Stomach (tissue), 19 donors: ENCODE measurements around the gene POGZ. TPM values are rescaled to one million over a fixed set of nuclear protein-coding genes. Genes with fewer than 3 reads are reported as not detected.

Source experiments
- DNase-seq, 2 donors: peaks; one replicate each; pipeline versions ENCODE4 v3.0.0 to v3.0.0-alpha.2; 2013 to 2019
- H3K27ac ChIP-seq, 5 donors: fragments of 200-600 bp in 4 of 5; sonication (generic) in 4 of 5; one replicate each; pipeline ENCODE4 v1.5.1; 2013 to 2019; ENCODE audit warnings: mild to moderate bottlenecking in 1 of 5, moderate library complexity in 1 of 5
- H3K27me3 ChIP-seq, 3 donors: fragments of 200-600 bp; sonication (generic); one replicate each; pipeline ENCODE4 v1.5.1; 2017 to 2019; ENCODE audit warnings: mixed run types in 1 of 3
- H3K36me3 ChIP-seq, 4 donors: fragments of 200-600 bp; sonication (generic); 1 replicate in 3 of 4; 2 replicates in 1 of 4; pipeline ENCODE4 v1.5.1; 2016 to 2019
- H3K4me1 ChIP-seq, 4 donors: fragments of 200-600 bp; sonication (generic); one replicate each; pipeline ENCODE4 v1.5.1; 2016 to 2019
- H3K4me3 ChIP-seq, 4 donors: fragments of 200-600 bp; sonication (generic) in 3 of 4; one replicate each; pipeline ENCODE4 v1.5.1; 2016 to 2019; ENCODE audit warnings: mild to moderate bottlenecking in 1 of 4
- H3K9me3 ChIP-seq, 4 donors: fragments of 200-600 bp; sonication (generic); one replicate each; pipeline ENCODE4 v1.5.1; 2016 to 2019
- CTCF ChIP-seq, 7 experiments: fragments of 450-650 bp in 4 of 7; fragments of 200-600 bp in 3 of 7; sonication (generic) in 3 of 7; IDR thresholded peaks; one replicate each; pipeline ENCODE4 v1.5.1; 2016 to 2019; ENCODE audit warnings: antibody characterized with exemption in 7 of 7, control low read depth in 2 of 7, mild to moderate bottlenecking in 1 of 7
- EP300 ChIP-seq: sonication (generic); formaldehyde crosslinking; IDR thresholded peaks from one replicate; pipeline ENCODE4 v1.6.1; 2017; ENCODE audit warnings: antibody characterized with exemption
- POLR2A ChIP-seq, 4 donors: fragments of 450-650 bp; IDR thresholded peaks; one replicate each; pipeline ENCODE4 v1.6.1; 2016; ENCODE audit warnings: antibody characterized with exemption in 4 of 4, control low read depth in 2 of 4, mild to moderate bottlenecking in 1 of 4, moderate library complexity in 1 of 4
- POLR2AphosphoS5 ChIP-seq, 3 donors: sonication (generic); formaldehyde crosslinking; IDR thresholded peaks; one replicate each; pipeline ENCODE4 v1.6.1; 2016; ENCODE audit warnings: antibody characterized with exemption in 3 of 3
- WGBS, 5 donors: extraction: QIAGEN DNeasy Blood & Tissue Kit in 3 of 5; methylation state at CpG; one replicate each; pipeline versions ENCODE4 v1.1.5 to v1.1.7; 2013 to 2018; 5-methylcytosine and 5-hydroxymethylcytosine counted together
- intact Hi-C: fragments of 100-400 bp; cut with DNase I; formaldehyde crosslinking; loops from one replicate; pipeline ENCODE4 v1.15.1; 2023; ENCODE audit warnings: low total_unique reads
- long read RNA-seq, 10 donors: transcript quantifications; one replicate each; lab custom pipeline, GENCODE V29; 2026
- polyA plus RNA-seq, 3 donors: library from polyadenylated mRNA; stranded (reverse); fragments of 200-250 nt; gene quantifications; one replicate each; pipeline ENCODE4 v1.2.3, GENCODE V29; 2013
- total RNA-seq, 5 donors: library from RNA; depleted of rRNA; stranded (reverse); fragments of >200 nt; gene quantifications; one replicate each; pipeline versions ENCODE4 v1.1.0 to v1.2.3, GENCODE V29; 2014 to 2016
- donor health status: healthy with polysubstance abuse.
- donor health status: Bipolar disorder and iron deficiency.
- donor health status: healthy.

The POGZ gene
- total RNA-seq = 100 to 1,000 TPM in 2 of 5 donors, 10 to 100 TPM in 3; 17.4 to 124 (median 85.8) TPM
- 10 to 100 TPM in 2 of 3 donors, 1 to 10 TPM in 1; 7.3 to 18.0 (median 12.1) TPM for polyA plus RNA-seq
- long read RNA-seq, donor 1, full-length matches to known transcripts = 2 of 7 reads
- long read RNA-seq, donor 1, partial matches to known transcripts = 5 of 7 reads
- long read RNA-seq, donor 1, other reads (novel, unspliced or antisense) = 0 of 7 reads
- long read RNA-seq, donor 2, full-length matches to known transcripts = 7 of 20 reads
- long read RNA-seq, donor 2, partial matches to known transcripts = 13 of 20 reads
- long read RNA-seq, donor 2, other reads (novel, unspliced or antisense) = 0 of 20 reads
- long read RNA-seq, donor 3, partial matches to known transcripts = 5 of 7 reads
- long read RNA-seq, donor 3, other reads (novel, unspliced or antisense) = 0 of 7 reads
- long read RNA-seq, donor 4, partial matches to known transcripts = 0 of 1 reads
- long read RNA-seq, donor 4, other reads (novel, unspliced or antisense) = 0 of 1 reads
- long read RNA-seq, donor 5, partial matches to known transcripts = 8 of 9 reads
- long read RNA-seq, donor 5, other reads (novel, unspliced or antisense) = 0 of 9 reads
- long read RNA-seq, donor 6 = 0 reads
- long read RNA-seq, donor 7, partial matches to known transcripts = 24 of 26 reads
- long read RNA-seq, donor 7, other reads (novel, unspliced or antisense) = 0 of 26 reads
- long read RNA-seq, donor 8, full-length matches to known transcripts = 3 of 18 reads
- long read RNA-seq, donor 8, partial matches to known transcripts = 15 of 18 reads
- long read RNA-seq, donor 8, other reads (novel, unspliced or antisense) = 0 of 18 reads
- long read RNA-seq, donor 9, partial matches to known transcripts = 17 of 21 reads
- long read RNA-seq, donor 9, other reads (novel, unspliced or antisense) = 0 of 21 reads
- long read RNA-seq, donor 10, partial matches to known transcripts = 0 of 2 reads
- long read RNA-seq, donor 10, other reads (novel, unspliced or antisense) = 0 of 2 reads

GRCh38 chr1:151459331-151460046 is at the start of gene POGZ:
POGZ (minus strand) TSS chr1:151459494; CDS start chr1:151442204, 17,290 bp downstream.
- no peaks in the 10 kb centered on the region for H3K9me3 ChIP-seq
- H3K27me3 ChIP-seq = no peaks in the 10 kb centered on the region
- TF ChIP-seq CTCF (IDR thresholded peaks at IDR 0.05) (no peak), EP300 (peak; percentile 67), POLR2AphosphoS5 (IDR thresholded peaks at IDR 0.05) (peak; percentile 81 to 91 (median 90)), POLR2A (IDR thresholded peaks at IDR 0.05) (no peak)
- peaks cover 24 to 40% (median 29%) of the 10 kb centered on the region in 4 donors for H3K4me1 ChIP-seq
- peak within 1 kb of the TSS; percentile 95 to 99 (median 99) for H3K27ac ChIP-seq
- intact Hi-C loops = no loop called here
- WGBS, 5 donors = 13 to 22% (median 13%) methylated on average over 17 to 30 of the region's 30 CpGs
- peak; percentile 96 to 98 for DNase-seq
- peak within 1 kb of the TSS; percentile 60 to 92 (median 74) for H3K4me3 ChIP-seq
- no peaks in the 10 kb centered on the region for H3K36me3 ChIP-seq

GRCh38 chr1:151508833-151509232 is 49.5 kb upstream of the POGZ start:
- intact Hi-C loops = no loop called here
- Histone ChIP-seq H3K9me3 (no peaks in the 10 kb centered on the region), H3K27ac (peak overlapping the region in 1 of 5 donors; percentile 96), H3K4me1 (peaks cover 16 to 30% (median 23%) of the 10 kb centered on the region in 4 donors), H3K27me3 (peaks cover 0 to 15% (median 0%) of the 10 kb centered on the region in 3 donors), H3K36me3 (no peaks in the 10 kb centered on the region), H3K4me3 (no peak overlapping the region)
- 67 to 94% (median 85%) methylated on average over 6 of the region's 6 CpGs for WGBS, 5 donors
- DNase-seq = peak; percentile 58 to 69
- no peak for TF ChIP-seq POLR2A (IDR thresholded peaks at IDR 0.05)
- TF ChIP-seq POLR2AphosphoS5 (IDR thresholded peaks at IDR 0.05) = no peak
- TF ChIP-seq CTCF (IDR thresholded peaks at IDR 0.05) = no peak
- TF ChIP-seq EP300 = no peak

- Histone ChIP-seq H3K36me3 (no peaks in the 10 kb centered on the region), H3K27me3 (no peaks in the 10 kb centered on the region), H3K27ac (no peak overlapping the region), H3K4me3 (no peak overlapping the region), H3K9me3 (no peaks in the 10 kb centered on the region), H3K4me1 (peaks cover 0 to 4% (median 0%) of the 10 kb centered on the region in 4 donors)
- no peak for DNase-seq
- intact Hi-C loops = no loop called here
- WGBS, 5 donors = 78 to 92% (median 82%) methylated on average over 4 of the region's 4 CpGs
- TF ChIP-seq EP300 (no peak), CTCF (IDR thresholded peaks at IDR 0.05) (no peak), POLR2AphosphoS5 (IDR thresholded peaks at IDR 0.05) (no peak), POLR2A (IDR thresholded peaks at IDR 0.05) (no peak)
Observed at GRCh38 chr1:151504759-151505158, 45.5 kb upstream of the POGZ start.
